ENCODE results near the gene PCDHGA1. TPM values are rescaled to one million over a fixed set of nuclear protein-coding genes. Genes with fewer than 3 reads are reported as not detected.

The PCDHGA1 gene
- total and polyA plus RNA-seq, 2 donors (not counting 1 experiment from before 2014, with no cell fraction given): 0.06 to 0.64 TPM

DNA sequence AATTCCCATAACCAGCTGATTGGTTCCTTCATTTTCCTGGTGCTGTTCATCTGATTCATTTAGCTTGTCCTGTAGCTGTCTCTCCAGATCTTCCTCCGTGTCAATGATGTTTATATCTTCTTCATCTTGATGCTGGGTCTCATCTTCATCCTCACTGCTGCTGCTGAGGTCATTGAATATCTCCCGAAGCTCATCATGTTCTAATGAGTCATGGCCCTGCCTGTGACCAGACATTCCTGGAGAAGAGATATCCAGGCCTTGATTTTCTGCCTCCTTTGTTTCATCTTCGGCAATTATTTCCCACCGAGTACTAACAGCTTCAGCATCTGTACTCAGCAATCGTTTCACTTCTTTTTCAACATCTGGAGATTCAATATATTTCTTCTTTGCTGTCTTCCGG lies 11.1 kb upstream of the PCDHGA1 start:
- CTCF ChIA-PET: interaction anchor here (0.8 to 4.4 kb wide), 12 partner anchors 9 to 273 kb away, joined by 3 to 37 read pairs (median 4); partner anchors contain the start of genes PCDHGA10, PCDHGA12 and PCDHGB1

GRCh38 chr5:141319699-141320098 lies 10.6 kb upstream of the PCDHGA1 start:
- TF ChIP-seq CTCF (IDR thresholded peaks at IDR 0.05): no peak
- intact Hi-C loops (cut with micrococcal nuclease): loop anchor here (1.0 to 10.0 kb wide), 11 partner anchors 95 to 1451 kb away; partner anchors contain the start of genes ANKHD1, APBB3, ARHGAP26 and DELE1
- DNase-seq: no peak
- H3K9me3 Mint-ChIP-seq (ENCODE audit: insufficient read depth): peaks cover 27% of the 10 kb centered on the region
- ATAC-seq (ENCODE audit: low read depth): no peak
- H3K27ac ChIP-seq (ENCODE audit: low read length in 2 of 2): peak overlapping the region in 1 of 2 donors; percentile 95
- POLR2A ChIA-PET: interaction anchor here (1.1 to 1.5 kb wide), 2 partner anchors 244 to 918 kb away, joined by 3 to 6 read pairs; partner anchors contain the start of gene ANKHD1
- no peaks in the 10 kb centered on the region for H4K20me1 ChIP-seq (ENCODE audit: control insufficient read depth, insufficient read depth, low read length, poor library complexity, severe bottlenecking)
- no peaks in the 10 kb centered on the region for H3K27me3 ChIP-seq (replicated peaks in 1 of 4; ENCODE audit: control extremely low read depth in 1 of 4, control insufficient read depth in 3 of 4, insufficient read depth in 4 of 4, low read length in 3 of 4)
- H2AFZ ChIP-seq (ENCODE audit: insufficient read depth, low read depth, low read length, poor library complexity, severe bottlenecking): no peak overlapping the region
- peaks cover 37% of the 10 kb centered on the region for H3K79me2 ChIP-seq (ENCODE audit: control insufficient read depth, insufficient read depth, low read length)
- H3K4me2 ChIP-seq (replicated peaks; ENCODE audit: low read depth, low read length, poor library complexity, severe bottlenecking): peak overlapping the region; percentile 74
- CTCF ChIA-PET: interaction anchor here (0.7 to 4.4 kb wide), 23 partner anchors 9 to 331 kb away, joined by 3 to 37 read pairs (median 5); partner anchors contain the start of genes FCHSD1, PCDHGA10, PCDHGA12 and PCDHGA3
- H3K27ac Mint-ChIP-seq: peak overlapping the region; percentile 98
- peaks cover 34% of the 10 kb centered on the region for H3K4me1 Mint-ChIP-seq
- peaks cover 25 to 66% (median 56%) of the 10 kb centered on the region in 3 donors for H3K9me3 ChIP-seq (ENCODE audit: control extremely low read depth in 1 of 3, control insufficient read depth in 2 of 3, insufficient read depth in 1 of 3, low read length in 2 of 3)
- 90% methylated on average over 3 of the region's 5 CpGs for WGBS (ENCODE audit: insufficient coverage)
- peaks cover 11 to 19% of the 10 kb centered on the region in 2 experiments for H3K36me3 ChIP-seq (replicated peaks in 1 of 2; ENCODE audit: control extremely low read depth in 1 of 2, control insufficient read depth in 1 of 2, extremely low read depth in 1 of 2, insufficient read depth in 2 of 2, low read length in 1 of 2)
- H3K4me1 ChIP-seq (ENCODE audit: control insufficient read depth in 2 of 2, insufficient read depth in 2 of 2, low read length in 2 of 2): peaks cover 17 to 20% of the 10 kb centered on the region in 2 donors
- H3K9ac ChIP-seq (ENCODE audit: low read length): peak overlapping the region; percentile 89
- peak overlapping the region; percentile 78 to 100 (median 97) for H3K4me3 ChIP-seq (ENCODE audit: control extremely low read depth in 1 of 5, extremely low read depth in 1 of 5, insufficient read depth in 1 of 5, low read depth in 2 of 5, low read length in 4 of 5)
- no peaks in the 10 kb centered on the region for H3K27me3 Mint-ChIP-seq
- H3K4me3 Mint-ChIP-seq: peak overlapping the region; percentile 96

More for the DNA sequence above, 11.1 kb upstream of the PCDHGA1 start:
- peak overlapping the region; percentile 96 for H3K4me3 Mint-ChIP-seq
- H3K4me2 ChIP-seq (replicated peaks; ENCODE audit: low read depth, low read length, poor library complexity, severe bottlenecking): peak overlapping the region; percentile 74
- peak overlapping the region; percentile 32 for H3K27ac Mint-ChIP-seq
- DNase-seq (no peak), ATAC-seq (ENCODE audit: low read depth) (no peak)
- H2AFZ ChIP-seq (ENCODE audit: insufficient read depth, low read depth, low read length, poor library complexity, severe bottlenecking): no peak overlapping the region
- peaks cover 12 to 19% of the 10 kb centered on the region in 2 experiments for H3K36me3 ChIP-seq (replicated peaks in 1 of 2; ENCODE audit: control extremely low read depth in 1 of 2, control insufficient read depth in 1 of 2, extremely low read depth in 1 of 2, insufficient read depth in 2 of 2, low read length in 1 of 2)
- peaks cover 34% of the 10 kb centered on the region for H3K4me1 Mint-ChIP-seq
- WGBS (ENCODE audit: insufficient coverage): 99% methylated on average over 6 of the region's 6 CpGs
- H3K9ac ChIP-seq (ENCODE audit: low read length): peak overlapping the region; percentile 89
- no peak overlapping the region for H3K27ac ChIP-seq (ENCODE audit: low read length in 2 of 2)
- POLR2A ChIA-PET: interaction anchor here (0.6 kb wide), 1 partner anchor 39 kb away, joined by 7 read pairs; no protein-coding TSS in a partner anchor
- intact Hi-C loops (cut with micrococcal nuclease): no loop called here
- peaks cover 40% of the 10 kb centered on the region for H3K79me2 ChIP-seq (ENCODE audit: control insufficient read depth, insufficient read depth, low read length)
- peaks cover 29% of the 10 kb centered on the region for H3K9me3 Mint-ChIP-seq (ENCODE audit: insufficient read depth)
- no peaks in the 10 kb centered on the region for H3K27me3 Mint-ChIP-seq
- H3K4me3 ChIP-seq (ENCODE audit: control extremely low read depth in 1 of 5, extremely low read depth in 1 of 5, insufficient read depth in 1 of 5, low read depth in 2 of 5, low read length in 4 of 5): peak overlapping the region in 1 of 5 experiments; percentile 97
- H3K9me3 ChIP-seq (ENCODE audit: control extremely low read depth in 1 of 3, control insufficient read depth in 2 of 3, insufficient read depth in 1 of 3, low read length in 2 of 3): peaks cover 25 to 67% (median 56%) of the 10 kb centered on the region in 3 donors
- no peaks in the 10 kb centered on the region for H4K20me1 ChIP-seq (ENCODE audit: control insufficient read depth, insufficient read depth, low read length, poor library complexity, severe bottlenecking)
- H3K4me1 ChIP-seq (ENCODE audit: control insufficient read depth in 2 of 2, insufficient read depth in 2 of 2, low read length in 2 of 2): peaks cover 17 to 20% of the 10 kb centered on the region in 2 donors
- TF ChIP-seq EZH2 (IDR thresholded peaks at IDR 0.05; ENCODE audit: borderline replicate concordance, insufficient read depth, low read depth, low read length, poor library complexity, severe bottlenecking): no peak
- no peaks in the 10 kb centered on the region for H3K27me3 ChIP-seq (replicated peaks in 1 of 4; ENCODE audit: control extremely low read depth in 1 of 4, control insufficient read depth in 3 of 4, insufficient read depth in 4 of 4, low read length in 3 of 4)
